CD14-positive monocyte (primary cell): ENCODE results near the gene BCAS1. TPM values are rescaled to one million over a fixed set of nuclear protein-coding genes. Genes with fewer than 3 reads are reported as not detected.

Experiments used
- DNase-seq, 3 donors: peaks; one replicate each; pipeline ENCODE4 v3.0.0-alpha.2; 2011 to 2022
- H2AFZ ChIP-seq: 2 replicates; pipeline ENCODE4 v1.6.0; 2012; ENCODE audit warnings: mild to moderate bottlenecking, low read depth, low read length, inconsistent platforms; ENCODE audit not compliant: insufficient read depth, poor library complexity, severe bottlenecking
- H3K27ac ChIP-seq, 2 donors: 1 replicate in 1 of 2; 2 replicates in 1 of 2; pipeline ENCODE4 v1.5.1; 2012 to 2013; ENCODE audit warnings: low read length in 2 of 2, control low read depth in 1 of 2, inconsistent platforms in 1 of 2, low read depth in 1 of 2, mild to moderate bottlenecking in 1 of 2
- H3K27me3 ChIP-seq, 2 donors: one replicate each; pipeline versions ENCODE4 v1.6.0 to v1.6.1; 2011 to 2013; ENCODE audit warnings: low read length in 2 of 2; ENCODE audit not compliant: control insufficient read depth in 2 of 2, insufficient read depth in 2 of 2
- H3K36me3 ChIP-seq, 2 donors: replicated peaks in 1 of 2; 1 replicate in 1 of 2; 2 replicates in 1 of 2; pipeline versions ENCODE4 v1.5.1 to v1.6.1; 2012 to 2013; ENCODE audit warnings: low read length in 2 of 2, control low read depth in 1 of 2, inconsistent platforms in 1 of 2, mild to moderate bottlenecking in 1 of 2; ENCODE audit not compliant: insufficient read depth in 2 of 2, control insufficient read depth in 1 of 2
- H3K4me1 ChIP-seq, 2 donors: 1 replicate in 1 of 2; 2 replicates in 1 of 2; pipeline versions ENCODE4 v1.5.1 to v1.6.1; 2012 to 2013; ENCODE audit warnings: low read length in 2 of 2, control low read depth in 1 of 2, inconsistent platforms in 1 of 2, mild to moderate bottlenecking in 1 of 2, moderate library complexity in 1 of 2; ENCODE audit not compliant: insufficient read depth in 2 of 2, control insufficient read depth in 1 of 2
- H3K4me2 ChIP-seq: replicated peaks from 2 replicates; pipeline ENCODE3; 2012; ENCODE audit warnings: low read length, moderate library complexity, mild to moderate bottlenecking; ENCODE audit not compliant: poor library complexity, severe bottlenecking; ENCODE audit errors: extremely low read depth
- H3K4me3 ChIP-seq, 3 experiments: fragments of 200-600 bp in 1 of 3; sonication (generic) in 1 of 3; replicated peaks in 1 of 3; 1 replicate in 2 of 3; 2 replicates in 1 of 3; pipeline ENCODE4 v1.5.1; 2011 to 2013; ENCODE audit warnings: low read length in 3 of 3, mild to moderate bottlenecking in 3 of 3, control low read depth in 2 of 3, low read depth in 2 of 3, inconsistent platforms in 1 of 3, moderate library complexity in 1 of 3
- H3K79me2 ChIP-seq: 2 replicates; pipeline ENCODE4 v1.6.0; 2012; ENCODE audit warnings: mild to moderate bottlenecking, control low read depth, inconsistent platforms, low read length, moderate library complexity; ENCODE audit not compliant: insufficient read depth
- H3K9ac ChIP-seq: 2 replicates; pipeline ENCODE4 v1.6.0; 2017; ENCODE audit warnings: low read length, mild to moderate bottlenecking; ENCODE audit not compliant: insufficient read depth, poor library complexity, severe bottlenecking
- H3K9me3 ChIP-seq, 2 donors: replicated peaks in 1 of 2; 1 replicate in 1 of 2; 2 replicates in 1 of 2; pipeline versions ENCODE4 v1.5.1 to v1.6.1; 2012 to 2013; ENCODE audit warnings: low read length in 2 of 2, control low read depth in 1 of 2; ENCODE audit not compliant: control insufficient read depth in 1 of 2, insufficient read depth in 1 of 2
- H4K20me1 ChIP-seq: 2 replicates; pipeline ENCODE4 v1.6.0; 2012; ENCODE audit warnings: mild to moderate bottlenecking, low read length, control low read depth, moderate library complexity; ENCODE audit not compliant: insufficient read depth
- H3K27ac Mint-ChIP-seq, 7 donors: one replicate each; pipeline ENCODE4 v1.8.0; 2020; ENCODE audit warnings: mild to moderate bottlenecking in 7 of 7, mixed read lengths in 7 of 7, moderate library complexity in 6 of 7, inconsistent platforms in 2 of 7
- H3K27me3 Mint-ChIP-seq, 3 donors: one replicate each; pipeline ENCODE4 v1.8.0; 2021 to 2022; ENCODE audit warnings: low read depth in 3 of 3, mild to moderate bottlenecking in 3 of 3, mixed read lengths in 3 of 3, moderate library complexity in 3 of 3, inconsistent platforms in 1 of 3
- H3K36me3 Mint-ChIP-seq, 2 donors: one replicate each; pipeline ENCODE4 v1.8.0; 2020; ENCODE audit warnings: mixed read lengths in 2 of 2, inconsistent platforms in 1 of 2, mild to moderate bottlenecking in 1 of 2
- H3K4me1 Mint-ChIP-seq: one replicate; pipeline ENCODE4 v1.8.0; 2020; ENCODE audit warnings: mild to moderate bottlenecking, mixed read lengths
- H3K4me3 Mint-ChIP-seq, 2 donors: one replicate each; pipeline ENCODE4 v1.8.0; 2020; ENCODE audit warnings: mild to moderate bottlenecking in 2 of 2, mixed read lengths in 2 of 2, moderate library complexity in 1 of 2
- H3K9me3 Mint-ChIP-seq, 7 donors: one replicate each; pipeline ENCODE4 v1.8.0; 2020 to 2022; ENCODE audit warnings: mixed read lengths in 7 of 7, mild to moderate bottlenecking in 6 of 7, moderate library complexity in 6 of 7, inconsistent platforms in 2 of 7
- WGBS: methylation state at CpG from one replicate; pipeline ENCODE4 v1.1.5; 2013; ENCODE audit warnings: missing lambda C conversion rate; ENCODE audit not compliant: insufficient coverage; 5-methylcytosine and 5-hydroxymethylcytosine counted together
- intact Hi-C, 2 donors: fragments of 100-400 bp; cut with micrococcal nuclease; formaldehyde crosslinking; loops; one replicate each; pipeline versions ENCODE4 v1.15.0 to v1.15.1; 2023
- polyA plus RNA-seq, 3 donors: library from polyadenylated mRNA; depleted of rRNA in 1 of 3; unstranded in 2 of 3; stranded (reverse) in 1 of 3; fragments of 300-500 nt in 2 of 3; fragments of >200 nt in 1 of 3; fragmentation: Illumina TruSeq in 2 of 3; gene quantifications; 1 replicate in 2 of 3; 2 replicates in 1 of 3; pipeline ENCODE4 v1.2.3, GENCODE V29; 2012 to 2021
- TF ChIP-seq, protein P1 (sequence below): fragments of 200-600 bp; IDR thresholded peaks from one replicate; pipeline ENCODE4 v1.8.0; 2022; ENCODE audit warnings: antibody characterized with exemption, mild to moderate bottlenecking

The BCAS1 gene
- polyA plus RNA-seq, 3 donors = 0.01 to 0.02 TPM; not detected in 1

DNA sequence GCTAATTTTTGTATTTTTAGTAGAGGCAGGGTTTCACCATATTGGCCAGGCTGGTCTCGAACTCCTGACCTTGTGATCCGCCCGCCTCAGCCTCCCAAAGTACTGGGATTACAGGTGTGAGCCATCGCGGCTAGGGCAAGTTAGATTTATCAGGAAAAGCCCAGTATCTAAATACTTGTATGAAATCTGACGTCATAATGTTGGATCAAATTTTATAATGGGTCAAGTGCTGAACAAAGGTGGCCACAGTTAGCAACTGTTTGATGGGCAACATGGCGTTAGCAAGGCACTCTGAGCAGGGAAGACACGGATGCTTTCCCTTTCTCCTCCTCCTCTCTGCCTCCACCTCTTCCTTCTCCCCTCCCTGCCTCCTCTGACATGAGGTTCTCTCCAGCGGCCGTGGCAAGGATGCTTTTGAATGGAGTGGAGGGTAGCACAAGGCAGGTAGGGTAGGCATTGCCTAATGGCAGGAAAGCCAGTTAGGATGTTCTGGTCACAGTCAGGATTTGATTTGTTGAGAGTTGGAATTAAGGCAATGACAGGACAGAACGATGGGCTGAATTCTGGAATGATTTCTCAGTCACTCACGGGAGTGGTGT lies 149.6 kb downstream of the BCAS1 start:
- Histone ChIP-seq H2AFZ (peak overlapping the region; percentile 18), H3K27ac (peak overlapping the region in 1 of 2 donors; percentile 92), H3K9me3 (no peaks in the 10 kb centered on the region), H3K27me3 (no peaks in the 10 kb centered on the region), H3K9ac (no peak overlapping the region), H3K79me2 (peaks cover 7% of the 10 kb centered on the region), H3K4me2 (no peak overlapping the region), H3K36me3 (no peaks in the 10 kb centered on the region), H3K4me3 (no peak overlapping the region), H3K4me1 (peaks cover 67 to 76% of the 10 kb centered on the region in 2 donors), H4K20me1 (no peaks in the 10 kb centered on the region)
- no peaks in the 10 kb centered on the region for H3K9me3 Mint-ChIP-seq
- TF ChIP-seq, protein P1, sequence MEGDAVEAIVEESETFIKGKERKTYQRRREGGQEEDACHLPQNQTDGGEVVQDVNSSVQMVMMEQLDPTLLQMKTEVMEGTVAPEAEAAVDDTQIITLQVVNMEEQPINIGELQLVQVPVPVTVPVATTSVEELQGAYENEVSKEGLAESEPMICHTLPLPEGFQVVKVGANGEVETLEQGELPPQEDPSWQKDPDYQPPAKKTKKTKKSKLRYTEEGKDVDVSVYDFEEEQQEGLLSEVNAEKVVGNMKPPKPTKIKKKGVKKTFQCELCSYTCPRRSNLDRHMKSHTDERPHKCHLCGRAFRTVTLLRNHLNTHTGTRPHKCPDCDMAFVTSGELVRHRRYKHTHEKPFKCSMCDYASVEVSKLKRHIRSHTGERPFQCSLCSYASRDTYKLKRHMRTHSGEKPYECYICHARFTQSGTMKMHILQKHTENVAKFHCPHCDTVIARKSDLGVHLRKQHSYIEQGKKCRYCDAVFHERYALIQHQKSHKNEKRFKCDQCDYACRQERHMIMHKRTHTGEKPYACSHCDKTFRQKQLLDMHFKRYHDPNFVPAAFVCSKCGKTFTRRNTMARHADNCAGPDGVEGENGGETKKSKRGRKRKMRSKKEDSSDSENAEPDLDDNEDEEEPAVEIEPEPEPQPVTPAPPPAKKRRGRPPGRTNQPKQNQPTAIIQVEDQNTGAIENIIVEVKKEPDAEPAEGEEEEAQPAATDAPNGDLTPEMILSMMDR = no peak
- peak overlapping the region in 6 of 7 donors; percentile 36 to 76 (median 60) for H3K27ac Mint-ChIP-seq
- WGBS = 85% methylated on average over 4 of the region's 12 CpGs
- intact Hi-C loops = loop anchor here in 1 of 2 donors (5.0 kb wide), 1 partner anchor 73 kb away; no protein-coding TSS in a partner anchor
- H3K4me3 Mint-ChIP-seq = no peak overlapping the region
- DNase-seq = no peak
- peaks cover 0 to 2% of the 10 kb centered on the region in 2 donors for H3K36me3 Mint-ChIP-seq
- no peaks in the 10 kb centered on the region for H3K27me3 Mint-ChIP-seq
- peaks cover 65% of the 10 kb centered on the region for H3K4me1 Mint-ChIP-seq

DNA sequence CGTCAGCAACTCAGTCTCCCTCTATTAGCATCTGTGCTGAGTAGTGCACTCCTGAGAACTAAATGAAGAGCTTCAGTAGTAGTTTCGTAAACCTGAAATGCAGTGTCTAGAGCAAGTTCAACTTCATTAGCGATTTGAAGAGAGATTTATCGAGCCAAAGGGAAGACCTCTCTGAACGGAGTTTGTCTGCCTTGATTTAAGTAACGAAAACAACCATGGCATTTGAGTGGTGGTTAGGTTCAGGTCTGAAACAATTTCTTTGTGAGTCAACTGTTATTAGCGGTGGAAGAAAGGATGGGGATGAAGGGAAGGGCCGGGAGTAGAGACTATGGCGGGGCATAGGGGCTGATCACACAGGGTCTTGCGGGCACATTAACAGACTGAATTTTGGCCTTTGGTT lies 150.5 kb downstream of the BCAS1 start:
- no peaks in the 10 kb centered on the region for H4K20me1 ChIP-seq
- Mint-ChIP-seq H3K4me1 (peaks cover 66% of the 10 kb centered on the region), H3K27me3 (no peaks in the 10 kb centered on the region), H3K27ac (peak overlapping the region in 3 of 7 donors; percentile 35 to 74 (median 58)), H3K9me3 (no peaks in the 10 kb centered on the region), H3K4me3 (no peak overlapping the region), H3K36me3 (no peaks in the 10 kb centered on the region)
- H3K27me3 ChIP-seq = no peaks in the 10 kb centered on the region
- peak overlapping the region; percentile 37 for H2AFZ ChIP-seq
- H3K4me2 ChIP-seq = no peak overlapping the region
- H3K79me2 ChIP-seq = peaks cover 5% of the 10 kb centered on the region
- H3K4me3 ChIP-seq = no peak overlapping the region
- H3K9me3 ChIP-seq = no peaks in the 10 kb centered on the region
- H3K36me3 ChIP-seq = no peaks in the 10 kb centered on the region
- H3K27ac ChIP-seq = no peak overlapping the region
- TF ChIP-seq, protein P1 = no peak
- H3K9ac ChIP-seq = no peak overlapping the region
- 89% methylated on average over 10 of the region's 10 CpGs for WGBS
- intact Hi-C loops = loop anchor here (5.0 to 10.0 kb wide), 4 partner anchors 73 to 343 kb away; no protein-coding TSS in a partner anchor
- peaks cover 66 to 75% of the 10 kb centered on the region in 2 donors for H3K4me1 ChIP-seq
- DNase-seq = no peak
